Mesenchymal stem cell (in vitro differentiated cells and primary cell): Measurements from ENCODE around the gene WTAP. TPM values are rescaled to one million over a fixed set of nuclear protein-coding genes. Genes with fewer than 3 reads are reported as not detected.

ENCODE experiments used
- DNase-seq: peaks from one replicate; pipeline ENCODE4 v3.0.0-alpha.2; 2013
- H2AFZ ChIP-seq: one replicate; pipeline ENCODE4 v1.6.1; 2013; ENCODE audit warnings: low read depth, mild to moderate bottlenecking, control low read depth, inconsistent platforms, low read length, moderate library complexity
- H2AK5ac ChIP-seq: 2 replicates; pipeline ENCODE4 v1.6.1; 2013; ENCODE audit warnings: low read length, moderate library complexity, mild to moderate bottlenecking, inconsistent platforms; ENCODE audit not compliant: severe bottlenecking
- H2BK120ac ChIP-seq: one replicate; pipeline ENCODE4 v1.6.1; 2013; ENCODE audit warnings: low read depth, mild to moderate bottlenecking, inconsistent platforms, low read length, moderate library complexity
- H2BK12ac ChIP-seq, 2 experiments: one replicate each; pipeline ENCODE4 v1.6.1; 2013; ENCODE audit warnings: inconsistent platforms in 2 of 2, low read length in 2 of 2, mild to moderate bottlenecking in 2 of 2, moderate library complexity in 2 of 2, control low read depth in 1 of 2
- H2BK15ac ChIP-seq: one replicate; pipeline ENCODE4 v1.6.1; 2013; ENCODE audit warnings: mild to moderate bottlenecking, low read depth, inconsistent platforms; ENCODE audit not compliant: poor library complexity, severe bottlenecking
- H2BK5ac ChIP-seq: 2 replicates; pipeline ENCODE4 v1.6.1; 2013; ENCODE audit warnings: low read depth, mild to moderate bottlenecking, low read length, control low read depth, inconsistent platforms; ENCODE audit not compliant: poor library complexity, severe bottlenecking
- H3K14ac ChIP-seq, 2 experiments: one replicate each; pipeline ENCODE4 v1.6.1; 2013; ENCODE audit warnings: inconsistent platforms in 2 of 2, low read length in 2 of 2, control low read depth in 1 of 2, mild to moderate bottlenecking in 1 of 2, moderate library complexity in 1 of 2
- H3K18ac ChIP-seq, 2 experiments: one replicate each; pipeline ENCODE4 v1.6.1; 2013; ENCODE audit warnings: inconsistent platforms in 2 of 2, low read length in 2 of 2, control low read depth in 1 of 2, low read depth in 1 of 2, mild to moderate bottlenecking in 1 of 2
- H3K23ac ChIP-seq, 2 experiments: one replicate each; pipeline ENCODE4 v1.6.1; 2013; ENCODE audit warnings: inconsistent platforms in 2 of 2, low read length in 2 of 2, mild to moderate bottlenecking in 2 of 2, moderate library complexity in 2 of 2, control low read depth in 1 of 2
- H3K27ac ChIP-seq: 2 replicates; pipeline ENCODE4 v1.5.1; 2013; ENCODE audit warnings: mild to moderate bottlenecking, moderate library complexity, low read length, control low read depth, inconsistent platforms; ENCODE audit not compliant: poor library complexity, severe bottlenecking
- H3K27me3 ChIP-seq, 2 experiments: 2 replicates each; pipeline versions ENCODE4 v1.6.1 to v1.7.0; 2013; ENCODE audit warnings: low read length in 2 of 2, mild to moderate bottlenecking in 2 of 2, moderate library complexity in 2 of 2, control low read depth in 1 of 2, inconsistent platforms in 1 of 2; ENCODE audit not compliant: control insufficient read depth in 1 of 2, insufficient read depth in 1 of 2
- H3K36me3 ChIP-seq, 2 experiments: 2 replicates each; pipeline versions ENCODE4 v1.6.1 to v1.7.0; 2013; ENCODE audit warnings: low read length in 2 of 2, control low read depth in 1 of 2, inconsistent platforms in 1 of 2, low read depth in 1 of 2, mild to moderate bottlenecking in 1 of 2; ENCODE audit not compliant: insufficient read depth in 2 of 2, control insufficient read depth in 1 of 2
- H3K4ac ChIP-seq, 2 experiments: one replicate each; pipeline ENCODE4 v1.6.1; 2013; ENCODE audit warnings: inconsistent platforms in 2 of 2, low read length in 2 of 2, mild to moderate bottlenecking in 2 of 2, moderate library complexity in 2 of 2, control low read depth in 1 of 2, low read depth in 1 of 2
- H3K4me1 ChIP-seq: 2 replicates; pipeline ENCODE4 v1.6.1; 2013; ENCODE audit warnings: low read depth, low read length, control low read depth; ENCODE audit not compliant: control insufficient read depth, insufficient read depth
- H3K4me2 ChIP-seq: 2 replicates; pipeline ENCODE4 v1.6.1; 2013; ENCODE audit warnings: low read length, mild to moderate bottlenecking, inconsistent platforms; ENCODE audit not compliant: poor library complexity, severe bottlenecking
- H3K4me3 ChIP-seq, 2 experiments: 2 replicates each; pipeline versions ENCODE4 v1.5.1 to v1.7.0; 2013; ENCODE audit warnings: low read length in 2 of 2, mild to moderate bottlenecking in 2 of 2, control low read depth in 1 of 2, low read depth in 1 of 2; ENCODE audit not compliant: insufficient read depth in 1 of 2
- H3K79me1 ChIP-seq: replicated peaks from 2 replicates; pipeline ENCODE4 v1.6.1; 2013; ENCODE audit warnings: mild to moderate bottlenecking, control low read depth, low read length, inconsistent platforms; ENCODE audit not compliant: poor library complexity, severe bottlenecking
- H3K9ac ChIP-seq: 2 replicates; pipeline ENCODE4 v1.7.0; 2013; ENCODE audit warnings: mild to moderate bottlenecking, low read length, moderate library complexity
- H3K9me3 ChIP-seq: 2 replicates; pipeline ENCODE4 v1.7.0; 2013; ENCODE audit warnings: mild to moderate bottlenecking, low read length; ENCODE audit not compliant: control insufficient read depth
- H4K8ac ChIP-seq: one replicate; pipeline ENCODE4 v1.6.1; 2013; ENCODE audit warnings: inconsistent platforms, mild to moderate bottlenecking, low read length, moderate library complexity
- H4K91ac ChIP-seq: one replicate; pipeline ENCODE4 v1.6.1; 2013; ENCODE audit warnings: mild to moderate bottlenecking, low read length, inconsistent platforms
- WGBS: methylation state at CpG from one replicate; pipeline ENCODE4 v1.1.7; 2013; ENCODE audit warnings: mixed read lengths; 5-methylcytosine and 5-hydroxymethylcytosine counted together
- small RNA-seq: library from polyadenylated mRNA; stranded (forward); fragments of <200 nt; extraction: miRNeasy Mini kit (QIAGEN cat#:217004); gene quantifications from one replicate; pipeline ENCODE3, GENCODE V24; 2013; ENCODE audit warnings: low read depth

Gene WTAP

DNA sequence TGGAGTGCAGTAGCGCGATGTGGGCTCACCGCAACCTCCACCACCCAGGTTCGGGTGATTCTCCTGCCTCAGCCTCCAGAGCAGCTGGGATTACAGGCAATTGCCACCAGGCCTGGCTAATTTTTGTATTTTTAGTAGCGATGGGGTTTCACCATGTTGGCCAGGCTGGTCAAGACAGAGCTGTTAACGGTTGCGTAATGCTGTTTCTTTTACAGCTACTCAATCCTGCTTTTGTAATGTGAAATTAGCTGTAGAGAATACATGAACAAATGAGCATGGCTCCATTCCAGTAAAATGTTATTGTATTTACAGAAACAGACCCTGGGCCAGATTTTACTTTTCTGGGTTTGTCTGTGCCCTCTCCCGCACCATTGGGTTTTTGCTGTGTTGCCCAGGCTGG, 74.6 kb downstream of the WTAP start:
- H3K18ac ChIP-seq, result no peak overlapping the region
- H3K4ac ChIP-seq, result no peak overlapping the region
- peaks cover 1% of the 10 kb centered on the region for H3K4me1 ChIP-seq

DNA sequence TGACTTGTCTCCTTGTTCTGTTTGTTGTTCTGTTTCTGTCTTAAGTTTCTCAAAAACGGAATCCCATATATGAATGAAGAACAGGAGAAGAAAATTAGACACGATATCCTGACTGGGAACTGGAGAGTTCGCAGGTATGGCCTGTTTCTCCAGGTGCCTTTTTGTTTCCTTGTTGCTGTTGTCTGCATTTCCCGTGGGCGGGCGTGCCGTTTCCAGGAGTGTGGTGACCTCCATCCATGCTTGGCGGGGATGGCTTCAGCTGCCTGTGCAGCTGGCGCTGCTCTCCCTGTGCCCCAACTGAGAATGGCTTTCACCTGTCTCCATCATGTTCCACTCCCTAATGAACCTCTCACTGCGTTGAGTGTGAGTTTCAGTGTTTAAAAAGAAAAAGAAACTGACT, 77.2 kb downstream of the WTAP start:
- no peak overlapping the region for H2AFZ ChIP-seq
- H3K4ac ChIP-seq, result no peak overlapping the region
- no peak overlapping the region for H3K9ac ChIP-seq
- no peak overlapping the region for H2AK5ac ChIP-seq
- H3K4me1 ChIP-seq, result peaks cover 1% of the 10 kb centered on the region
- no peak overlapping the region for H2BK120ac ChIP-seq
- H3K4me2 ChIP-seq, result no peak overlapping the region
- H3K9me3 ChIP-seq, result no peaks in the 10 kb centered on the region
- H3K27me3 ChIP-seq, result no peaks in the 10 kb centered on the region
- DNase-seq, result no peak
- H2BK12ac ChIP-seq, result no peak overlapping the region
- H3K36me3 ChIP-seq, result peaks cover 5 to 11% of the 10 kb centered on the region in 2 experiments
- 96% methylated on average over 9 of the region's 10 CpGs for WGBS
- H2BK15ac ChIP-seq, result no peak overlapping the region
- no peak overlapping the region for H2BK5ac ChIP-seq
- no peaks in the 10 kb centered on the region for H3K79me1 ChIP-seq
- no peak overlapping the region for H3K4me3 ChIP-seq
- H3K27ac ChIP-seq, result no peak overlapping the region
- no peak overlapping the region for H3K18ac ChIP-seq
- H3K14ac ChIP-seq, result no peak overlapping the region
- no peak overlapping the region for H4K91ac ChIP-seq
- no peak overlapping the region for H4K8ac ChIP-seq
- H3K23ac ChIP-seq, result no peak overlapping the region

More for the DNA sequence above, 74.6 kb downstream of the WTAP start:
- H2AFZ ChIP-seq, result no peak overlapping the region
- H3K4me3 ChIP-seq, result no peak overlapping the region
- no peak overlapping the region for H3K4me2 ChIP-seq
- H3K27me3 ChIP-seq, result no peaks in the 10 kb centered on the region
- H2BK120ac ChIP-seq, result no peak overlapping the region
- H3K36me3 ChIP-seq, result peaks cover 14 to 31% of the 10 kb centered on the region in 2 experiments
- no peaks in the 10 kb centered on the region for H3K9me3 ChIP-seq
- H3K14ac ChIP-seq, result no peak overlapping the region
- no peak overlapping the region for H3K27ac ChIP-seq
- H3K23ac ChIP-seq, result no peak overlapping the region
- DNase-seq, result no peak
- no peak overlapping the region for H4K8ac ChIP-seq
- no peak overlapping the region for H2BK12ac ChIP-seq
- no peak overlapping the region for H2BK15ac ChIP-seq
- H2AK5ac ChIP-seq, result no peak overlapping the region
- H3K9ac ChIP-seq, result no peak overlapping the region
- 95% methylated on average over 6 of the region's 8 CpGs for WGBS
- H4K91ac ChIP-seq, result no peak overlapping the region
- peaks cover 3% of the 10 kb centered on the region for H3K79me1 ChIP-seq
- H2BK5ac ChIP-seq, result no peak overlapping the region

DNA sequence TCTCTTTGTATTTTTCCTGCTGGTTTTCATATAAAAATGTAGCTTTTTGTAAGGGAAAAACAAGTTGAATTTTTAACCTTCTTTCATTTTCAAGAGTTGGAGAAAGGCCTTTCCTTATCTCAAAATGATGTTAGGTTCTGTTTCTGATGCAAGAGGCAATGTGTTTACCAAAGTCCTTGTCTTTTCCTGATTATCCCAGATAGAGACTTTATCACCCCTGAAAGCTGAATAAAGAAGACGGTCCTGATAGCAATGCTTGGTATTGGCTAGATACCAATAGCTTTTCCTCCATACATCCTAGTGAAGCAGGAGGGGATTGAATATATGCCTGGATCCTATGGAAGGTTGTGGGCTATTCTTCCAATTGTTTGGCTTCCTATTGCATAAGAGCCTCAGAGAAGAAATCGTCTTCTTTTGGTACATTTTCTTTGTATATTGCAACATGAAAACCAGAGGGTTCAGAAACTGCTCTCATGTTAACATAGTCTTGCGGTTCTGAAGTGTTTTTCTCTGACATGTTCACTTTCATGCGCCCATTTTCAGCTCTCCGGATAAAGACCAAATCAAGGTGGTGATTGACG, 78.2 kb downstream of the WTAP start:
- H3K4ac ChIP-seq, result no peak overlapping the region
- no peak overlapping the region for H3K27ac ChIP-seq
- H4K91ac ChIP-seq, result no peak overlapping the region
- H3K79me1 ChIP-seq, result no peaks in the 10 kb centered on the region
- peaks cover 1% of the 10 kb centered on the region for H3K4me1 ChIP-seq
- no peak overlapping the region for H2BK15ac ChIP-seq
- H2AK5ac ChIP-seq, result no peak overlapping the region
- H2BK120ac ChIP-seq, result no peak overlapping the region
- 97% methylated on average over 5 of the region's 6 CpGs for WGBS
- H2AFZ ChIP-seq, result no peak overlapping the region
- no peak overlapping the region for H3K14ac ChIP-seq
- H3K9me3 ChIP-seq, result no peaks in the 10 kb centered on the region
- H3K4me2 ChIP-seq, result no peak overlapping the region
- H3K9ac ChIP-seq, result no peak overlapping the region
- H3K27me3 ChIP-seq, result no peaks in the 10 kb centered on the region
- DNase-seq, result no peak
- H3K4me3 ChIP-seq, result no peak overlapping the region
- no peak overlapping the region for H3K18ac ChIP-seq
- no peak overlapping the region for H4K8ac ChIP-seq
- no peak overlapping the region for H2BK12ac ChIP-seq
- no peak overlapping the region for H2BK5ac ChIP-seq
- no peak overlapping the region for H3K23ac ChIP-seq
- H3K36me3 ChIP-seq, result peaks cover 0 to under 1% of the 10 kb centered on the region in 2 experiments

Small RNA genes within 50 kb of the gene (small RNA-seq; reads per million reads assigned to genes)
- gene RNU4ATAC18P (not detected), gene SNORA20 (11.2 reads per million, percentile 81 among the genes with 10 or more reads in this experiment), gene SNORA29 (not detected)
